ENCODE results near the gene DPM2.

DPM2 gene

GRCh38 chr9:127924736-127925444 lies 12.8 kb downstream of the DPM2 start:
- DNase-seq (ENCODE audit: low read depth): no peak
- no peak overlapping the region for H3K4me3 ChIP-seq (ENCODE audit: low read depth, low read length)
- TF ChIP-seq MAX (IDR thresholded peaks at IDR 0.05; ENCODE audit: low read depth, low read length): no peak
- TF ChIP-seq MYC (IDR thresholded peaks at IDR 0.05; ENCODE audit: low read depth, low read length): no peak
- TF ChIP-seq POLR2A (IDR thresholded peaks at IDR 0.05; ENCODE audit: extremely low read depth, insufficient read length): no peak
- TF ChIP-seq CTCF (IDR thresholded peaks at IDR 0.05; ENCODE audit: low read depth, low read length): no peak

GRCh38 chr9:127923771-127924170 lies 13.9 kb downstream of the DPM2 start:
- no peak overlapping the region for H3K4me3 ChIP-seq (ENCODE audit: low read depth, low read length)
- no peak for DNase-seq (ENCODE audit: low read depth)
- TF ChIP-seq MAX (IDR thresholded peaks at IDR 0.05; ENCODE audit: low read depth, low read length) (no peak), MYC (IDR thresholded peaks at IDR 0.05; ENCODE audit: low read depth, low read length) (no peak), POLR2A (IDR thresholded peaks at IDR 0.05; ENCODE audit: extremely low read depth, insufficient read length) (no peak)

- no peak for DNase-seq (ENCODE audit: low read depth)
- H3K4me3 ChIP-seq (ENCODE audit: low read depth, low read length): no peak overlapping the region
- TF ChIP-seq MAX (IDR thresholded peaks at IDR 0.05; ENCODE audit: low read depth, low read length) (no peak), POLR2A (IDR thresholded peaks at IDR 0.05; ENCODE audit: extremely low read depth, insufficient read length) (no peak), CTCF (IDR thresholded peaks at IDR 0.05; ENCODE audit: low read depth, low read length) (no peak), MYC (IDR thresholded peaks at IDR 0.05; ENCODE audit: low read depth, low read length) (no peak)
Measured at GRCh38 chr9:127923046-127923445, 14.6 kb downstream of the DPM2 start.

GRCh38 chr9:127921557-127922120 lies 16.0 kb downstream of the DPM2 start:
- peak; percentile 70 for DNase-seq (ENCODE audit: low read depth)
- TF ChIP-seq MAX (IDR thresholded peaks at IDR 0.05; ENCODE audit: low read depth, low read length) (no peak), POLR2A (IDR thresholded peaks at IDR 0.05; ENCODE audit: extremely low read depth, insufficient read length) (no peak), MYC (IDR thresholded peaks at IDR 0.05; ENCODE audit: low read depth, low read length) (0 out of 2 replicates have a peak, but pooled peaks have one; percentile 15), CTCF (IDR thresholded peaks at IDR 0.05; ENCODE audit: low read depth, low read length) (peak; percentile 56)
- H3K4me3 ChIP-seq (ENCODE audit: low read depth, low read length): no peak overlapping the region

- H3K4me3 ChIP-seq (ENCODE audit: low read depth, low read length): no peak overlapping the region
- no peak for TF ChIP-seq MAX (IDR thresholded peaks at IDR 0.05; ENCODE audit: low read depth, low read length)
- no peak for TF ChIP-seq MYC (IDR thresholded peaks at IDR 0.05; ENCODE audit: low read depth, low read length)
- no peak for TF ChIP-seq POLR2A (IDR thresholded peaks at IDR 0.05; ENCODE audit: extremely low read depth, insufficient read length)
- no peak for TF ChIP-seq CTCF (IDR thresholded peaks at IDR 0.05; ENCODE audit: low read depth, low read length)
- no peak for DNase-seq (ENCODE audit: low read depth)
Measured at GRCh38 chr9:127920794-127921193, 16.9 kb downstream of the DPM2 start.

GRCh38 chr9:127919253-127919815 lies 18.3 kb downstream of the DPM2 start:
- no peak overlapping the region for H3K4me3 ChIP-seq (ENCODE audit: low read depth, low read length)
- TF ChIP-seq CTCF (IDR thresholded peaks at IDR 0.05; ENCODE audit: low read depth, low read length) (no peak), MAX (IDR thresholded peaks at IDR 0.05; ENCODE audit: low read depth, low read length) (peak; percentile 51), MYC (IDR thresholded peaks at IDR 0.05; ENCODE audit: low read depth, low read length) (no peak), POLR2A (IDR thresholded peaks at IDR 0.05; ENCODE audit: extremely low read depth, insufficient read length) (no peak)
- peak; percentile 70 for DNase-seq (ENCODE audit: low read depth)

Measured in NB4 (cell line).